DMS153 treated with DMSO at 0.1 percent for 48 hours (cell line): ENCODE data around the gene SLC2A14.
A peak's percentile ranks its signal among the peaks of the same experiment; 100 is the strongest.
"Not testable (repeated sequence)": the region's sequence is repeated elsewhere in the genome, so short reads cannot be mapped to it uniquely, and the experiment has no call there.

Source experiments
- DNase-seq: peaks from one replicate; lab custom pipeline; 2025; ENCODE audit not compliant: unreplicated experiment; lab: John Stamatoyannopoulos, UW

The SLC2A14 gene

DNA sequence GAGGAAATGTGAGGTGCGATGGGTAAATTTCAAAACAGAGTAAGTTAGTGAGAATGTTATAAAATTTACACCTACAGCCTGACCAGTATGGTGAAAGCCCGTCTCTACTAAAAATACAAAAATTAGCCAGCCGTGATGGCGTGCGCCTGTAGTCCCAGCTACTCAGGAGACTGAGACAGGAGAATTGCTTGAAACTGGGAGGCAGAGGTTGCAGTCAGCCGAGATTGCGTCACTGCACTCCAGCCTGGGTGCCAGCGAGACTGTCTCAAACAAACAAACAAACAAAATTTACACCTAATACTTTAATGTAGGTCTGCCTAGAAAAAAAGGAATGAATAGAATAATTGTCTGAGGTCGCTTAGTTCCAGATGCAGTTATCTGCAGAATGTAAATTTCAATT, 37.6 kb downstream of the SLC2A14 start:
- no peak for DNase-seq

DNA sequence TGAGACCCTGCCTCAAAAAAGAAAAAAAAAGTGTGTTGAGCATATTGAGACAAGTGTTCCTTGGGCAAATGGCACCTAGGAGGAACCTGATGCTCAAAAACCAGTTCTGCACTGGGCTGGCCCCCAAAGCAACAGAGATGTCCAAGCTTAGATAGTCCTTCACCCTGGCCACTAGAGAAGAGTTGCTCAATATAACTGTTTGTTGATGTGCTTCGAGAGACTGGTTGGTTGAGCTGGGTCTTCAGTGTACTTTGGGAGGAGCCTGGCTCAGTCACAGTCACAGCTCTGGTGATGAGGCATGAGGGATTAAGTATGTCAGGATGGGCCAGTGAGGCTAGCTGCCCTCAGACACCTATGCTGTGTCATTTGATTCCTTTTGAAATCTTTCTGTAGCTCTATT, 38.0 kb downstream of the SLC2A14 start:
- DNase-seq: no peak

DNA sequence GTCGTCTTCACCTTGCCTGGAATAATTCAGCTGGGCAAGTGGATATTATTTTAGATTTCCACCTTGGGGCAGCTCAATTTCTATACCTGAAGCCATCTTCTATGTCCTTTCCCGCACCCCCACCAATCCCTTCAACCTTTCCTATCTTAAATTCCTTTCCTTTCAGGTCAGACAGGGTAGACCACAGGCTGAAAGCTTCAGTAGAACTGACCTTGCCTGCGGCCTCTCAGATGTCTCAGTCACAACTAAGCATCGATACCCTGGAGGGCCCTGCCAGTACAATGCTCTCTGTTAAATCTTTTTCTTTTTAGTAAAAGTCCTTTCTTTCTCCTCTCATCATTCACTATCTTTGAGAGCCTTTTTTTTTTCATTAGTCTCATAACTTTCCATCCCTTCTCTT, 38.9 kb downstream of the SLC2A14 start:
- DNase-seq: no peak

DNA sequence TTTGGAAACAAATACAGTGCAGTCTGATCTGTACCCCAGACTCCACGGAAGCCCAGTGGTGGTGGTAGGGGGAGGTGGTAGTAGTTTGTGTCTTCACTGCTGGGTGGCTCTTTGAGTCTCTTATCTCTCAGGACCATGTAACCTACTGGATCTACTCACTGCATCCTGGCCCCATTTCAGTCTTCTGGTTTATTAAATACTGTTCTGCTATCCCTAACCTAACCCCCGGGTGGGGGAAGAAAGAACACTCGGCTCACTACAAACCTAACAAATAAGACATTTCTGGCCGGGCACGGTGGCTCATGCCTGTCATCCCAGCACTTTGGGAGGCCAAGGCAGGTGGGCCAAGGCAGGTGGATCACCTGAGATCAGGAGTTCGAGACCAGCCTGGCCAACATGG, 39.5 kb downstream of the SLC2A14 start:
- DNase-seq: not testable (repeated sequence)

DNA sequence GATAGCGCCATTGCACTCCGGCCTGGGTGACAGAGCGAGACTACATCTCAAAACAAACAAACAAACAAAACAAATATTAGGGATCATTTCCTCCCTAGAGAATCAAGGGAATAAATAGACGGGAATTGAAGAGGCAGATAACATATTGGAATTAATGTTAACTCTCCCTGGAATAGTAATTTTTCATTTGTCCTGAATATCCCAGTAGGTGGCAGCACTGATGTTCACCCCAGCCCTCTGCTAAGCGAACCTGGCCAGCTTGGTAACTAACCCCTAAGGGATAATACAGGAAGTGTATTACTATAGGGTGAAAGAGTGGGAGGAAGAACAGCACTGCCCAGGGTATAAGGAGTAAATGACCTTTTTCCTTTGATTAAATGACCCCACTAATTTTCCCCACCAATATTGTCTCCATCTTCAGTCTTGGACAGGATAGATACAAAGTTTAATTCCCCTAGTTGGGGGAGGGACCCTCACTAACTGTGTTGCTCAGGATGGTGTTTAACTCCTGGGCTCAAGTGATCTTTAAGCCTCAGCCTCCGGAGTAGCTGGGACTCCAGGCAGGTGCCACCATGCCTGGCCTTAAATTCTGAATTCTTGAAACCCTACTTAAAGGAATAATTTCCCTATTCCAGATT, 40.5 kb downstream of the SLC2A14 start:
- DNase-seq: peak; percentile 6

DNA sequence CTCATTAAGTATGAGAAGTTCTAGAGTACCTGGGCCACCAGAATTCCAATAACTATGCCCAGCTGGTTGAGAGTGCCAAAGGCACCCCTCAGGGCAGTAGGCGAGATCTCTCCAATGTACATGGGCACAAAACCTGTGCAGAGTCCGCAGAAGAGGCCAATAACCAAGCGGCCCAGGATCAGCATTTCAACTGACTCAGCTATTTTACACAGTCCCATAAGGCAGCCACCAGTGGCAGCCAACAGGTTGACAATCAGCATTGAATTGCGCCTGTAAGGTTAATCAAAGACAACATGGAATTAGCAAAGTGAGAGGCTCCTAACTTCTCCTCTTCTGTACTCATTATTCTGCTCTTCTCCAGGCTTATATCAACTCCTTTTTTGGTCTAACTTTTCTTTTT, 43.0 kb downstream of the SLC2A14 start:
- DNase-seq: not testable (repeated sequence)

DNA sequence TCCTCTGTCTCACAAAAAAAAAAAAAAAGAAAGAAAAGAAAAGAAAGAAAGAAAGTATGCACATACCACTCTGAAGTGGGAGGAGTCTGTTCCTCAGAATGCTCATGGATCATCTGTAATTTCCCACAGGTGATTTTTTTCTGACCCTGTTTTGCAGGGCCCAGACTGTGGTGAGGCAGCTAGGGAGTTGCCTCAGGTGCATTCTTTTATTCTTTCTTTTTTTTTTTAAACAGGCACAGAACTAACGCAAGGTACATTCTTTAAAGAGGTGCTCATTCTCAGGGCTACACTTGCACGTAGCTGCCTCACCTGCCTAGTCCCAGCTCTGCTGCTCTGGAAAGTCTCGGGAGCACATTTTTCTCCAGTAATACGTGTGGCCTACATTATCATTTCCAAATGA, 47.0 kb downstream of the SLC2A14 start:
- not testable (repeated sequence) for DNase-seq

DNA sequence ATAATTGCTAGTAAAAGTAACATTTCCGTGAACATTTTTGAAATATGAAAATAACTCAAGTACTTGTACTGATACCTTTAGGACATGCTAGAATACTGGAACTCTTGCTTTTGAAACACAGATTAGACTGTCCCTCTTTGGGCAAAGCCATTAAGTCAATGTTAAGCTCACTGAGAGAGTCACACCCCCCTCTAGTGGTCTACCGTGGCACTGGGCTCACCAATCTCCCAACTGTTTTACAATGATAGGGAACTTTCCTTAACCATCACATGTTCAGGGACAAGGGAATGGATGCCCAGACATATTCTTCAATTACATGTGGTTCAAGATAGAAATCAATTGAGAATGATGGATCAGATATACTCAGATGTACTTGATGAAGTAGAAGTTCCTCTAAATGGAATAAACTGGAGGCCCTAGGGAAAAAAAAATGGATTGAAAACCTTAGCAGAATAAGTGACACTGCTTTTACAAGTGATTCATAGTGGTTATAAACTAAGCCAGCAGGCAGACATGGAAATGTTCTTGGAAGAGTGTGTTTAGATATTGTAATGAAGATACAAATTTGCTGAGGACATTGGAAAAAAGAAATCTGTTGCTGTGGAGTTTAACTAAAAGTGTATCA, 65.7 kb downstream of the SLC2A14 start:
- DNase-seq: no peak

DNA sequence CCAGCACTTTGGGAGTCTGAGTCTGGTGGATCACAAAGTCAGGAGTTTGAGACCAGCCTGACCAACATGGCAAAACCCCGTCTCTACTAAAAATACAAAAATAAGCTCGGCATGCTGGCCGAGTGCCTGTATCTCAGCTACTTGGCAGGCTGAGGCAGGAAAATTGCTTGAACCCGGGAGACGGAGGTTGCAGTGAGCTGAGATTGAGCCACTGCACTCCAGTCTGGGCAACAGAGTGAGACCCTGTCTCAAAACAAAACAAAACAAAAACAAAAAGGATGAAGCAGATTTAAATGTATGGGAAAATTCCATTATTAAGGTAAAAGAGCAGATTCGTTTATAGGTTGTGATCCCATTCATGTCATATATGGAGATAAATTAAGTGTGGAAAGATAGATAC, 66.4 kb downstream of the SLC2A14 start:
- DNase-seq: not testable (repeated sequence)

DNA sequence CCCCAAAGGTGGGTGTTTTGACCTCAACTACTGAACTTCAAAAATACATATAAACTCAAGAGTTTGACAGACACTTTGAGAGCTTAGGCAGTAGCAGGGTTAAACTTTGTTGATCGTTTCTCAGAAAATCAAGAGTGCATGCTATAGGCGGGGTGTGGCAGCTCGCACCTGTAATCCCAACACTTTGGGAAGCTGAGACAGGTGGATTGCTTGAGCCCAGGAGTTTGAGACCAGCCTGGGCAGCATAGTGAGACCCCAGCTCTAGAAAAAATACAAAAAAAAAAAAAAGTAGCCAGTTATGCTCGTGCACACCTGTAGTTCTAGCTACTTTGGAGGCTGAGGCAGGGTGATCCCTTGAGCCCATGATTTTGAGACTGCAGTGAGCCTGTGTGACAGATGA, 71.3 kb downstream of the SLC2A14 start:
- DNase-seq: no peak

DNA sequence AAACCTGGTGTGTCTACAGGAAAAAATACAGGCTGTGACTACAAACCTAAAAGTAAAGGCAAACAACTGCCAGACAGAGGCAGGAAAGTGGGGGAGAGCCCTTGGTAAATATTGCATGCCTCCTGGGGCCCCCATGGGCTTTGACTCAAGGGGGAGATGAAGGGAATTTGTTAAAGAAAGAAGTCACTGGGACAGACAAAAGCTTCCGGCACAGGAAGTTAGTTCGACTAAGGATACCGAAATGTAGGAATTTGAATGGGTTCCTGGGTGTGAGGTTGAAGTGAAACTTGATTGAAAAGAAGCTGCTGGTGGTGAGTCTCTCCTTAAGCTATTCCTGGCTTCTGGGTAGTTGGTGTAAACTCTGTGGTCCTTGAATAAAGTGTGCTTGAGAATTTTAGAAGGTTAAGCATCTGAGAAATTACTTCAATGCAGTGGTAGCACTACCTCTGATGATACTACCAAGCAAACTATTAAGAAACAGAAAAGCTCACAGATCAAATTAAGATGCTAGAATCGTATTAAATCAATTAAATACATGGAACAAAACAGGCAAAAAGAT, 73.9 kb downstream of the SLC2A14 start:
- DNase-seq: not testable (repeated sequence)

DNA sequence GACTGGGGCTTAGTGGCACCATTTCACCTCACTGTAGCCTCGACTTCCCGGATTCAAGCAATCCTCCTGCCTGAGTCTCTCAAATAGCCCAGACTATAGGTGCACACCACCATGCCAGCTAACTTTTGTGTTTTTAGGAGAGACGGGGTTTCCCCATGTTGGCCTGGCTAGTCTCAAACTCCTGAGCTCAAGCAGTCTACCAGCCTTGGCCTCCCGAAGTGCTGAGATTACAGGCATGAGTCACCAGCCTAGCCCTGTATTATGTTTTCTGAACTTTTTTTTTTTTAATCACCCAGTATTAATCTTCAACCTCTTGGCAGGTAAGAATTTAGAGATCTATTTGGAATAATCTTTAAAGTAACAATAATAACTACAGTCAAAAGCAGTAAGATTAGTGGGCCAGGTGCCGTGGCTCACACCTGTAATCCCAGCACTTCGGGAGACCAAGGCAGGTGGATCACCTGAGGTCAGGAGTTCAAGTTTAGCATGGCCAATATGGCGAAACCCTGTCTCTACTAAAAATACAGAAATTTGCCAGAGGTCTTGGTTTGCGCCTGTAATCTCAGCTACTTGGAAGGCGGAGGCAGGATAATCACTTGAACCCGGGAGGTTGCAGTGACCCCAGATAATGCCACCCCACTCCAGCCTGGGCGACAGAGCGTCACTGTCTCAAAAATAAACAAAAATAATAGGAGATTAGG, 74.9 kb downstream of the SLC2A14 start:
- DNase-seq: no peak

DNA sequence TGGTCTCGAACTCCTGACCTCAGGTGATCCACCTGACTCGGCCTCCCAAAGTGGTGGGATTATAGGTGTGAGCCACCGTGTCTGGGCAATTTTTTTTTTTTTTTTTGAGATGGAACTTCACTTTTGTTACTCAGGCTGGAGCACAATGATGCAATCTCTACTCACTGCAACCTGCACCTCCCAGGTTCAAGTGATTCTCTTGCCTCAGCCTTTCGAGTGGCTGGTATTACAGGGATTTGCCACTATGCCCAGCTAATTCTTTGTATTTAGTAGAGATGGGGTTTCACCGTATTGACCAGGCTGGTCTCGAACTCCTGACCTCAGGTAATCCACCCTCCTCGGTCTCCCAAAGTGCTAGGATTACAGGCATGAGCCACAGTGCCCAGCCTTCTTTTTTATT, 75.4 kb downstream of the SLC2A14 start:
- not testable (repeated sequence) for DNase-seq

DNA sequence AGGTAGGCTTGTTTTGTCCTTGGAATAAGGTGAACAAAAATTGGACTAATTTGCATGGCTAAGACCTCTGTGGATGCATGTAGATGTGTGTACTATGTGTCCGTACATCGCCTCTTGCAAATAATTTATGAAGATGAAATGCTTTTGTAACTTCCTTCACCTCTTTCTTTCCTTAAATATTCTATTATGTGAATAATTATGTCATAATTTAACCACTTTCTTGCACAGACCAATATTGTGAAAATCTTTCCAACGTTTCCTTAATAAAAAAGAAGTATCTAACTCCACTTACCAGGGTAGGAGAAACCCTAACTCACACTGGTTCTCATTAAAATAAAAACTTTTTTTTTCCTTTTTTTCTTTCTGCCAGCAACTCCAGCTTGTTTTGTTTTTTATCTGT, 79.5 kb downstream of the SLC2A14 start:
- no peak for DNase-seq

DNA sequence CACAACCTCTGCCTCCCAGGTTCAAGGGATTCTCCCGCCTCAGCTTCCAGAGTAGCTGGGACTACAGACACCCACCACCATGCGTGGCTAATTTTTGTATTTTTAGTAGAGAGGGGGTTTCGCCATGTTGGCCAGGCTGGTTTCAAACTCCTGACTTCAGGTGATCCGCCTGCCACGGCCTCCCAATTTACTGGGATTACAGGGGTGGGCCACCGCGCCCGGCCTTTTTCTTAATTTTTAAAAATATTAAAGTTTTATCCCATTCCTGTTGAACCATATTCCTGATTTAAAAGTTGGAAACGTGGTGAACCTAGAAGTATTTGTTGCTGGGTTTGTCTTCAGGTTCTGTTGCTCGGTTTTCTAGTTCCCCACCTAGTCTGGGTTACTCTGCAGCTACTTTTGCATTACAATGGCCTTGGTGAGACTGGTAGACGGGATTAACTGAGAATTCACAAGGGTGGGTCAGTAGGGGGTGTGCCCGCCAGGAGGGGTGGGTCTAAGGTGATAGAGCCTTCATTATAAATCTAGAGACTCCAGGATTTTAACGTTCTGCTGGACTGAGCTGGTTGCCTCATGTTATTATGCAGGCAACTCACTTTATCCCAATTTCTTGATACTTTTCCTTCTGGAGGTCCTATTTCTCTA, 83.7 kb downstream of the SLC2A14 start, which contains the start of gene NANOG:
Gene NANOG (plus strand): TSS at position 519 of the 645 bp plus-strand sequence. CDS start 213 bp downstream, outside the sequence.
- not testable (repeated sequence) for DNase-seq

DNA sequence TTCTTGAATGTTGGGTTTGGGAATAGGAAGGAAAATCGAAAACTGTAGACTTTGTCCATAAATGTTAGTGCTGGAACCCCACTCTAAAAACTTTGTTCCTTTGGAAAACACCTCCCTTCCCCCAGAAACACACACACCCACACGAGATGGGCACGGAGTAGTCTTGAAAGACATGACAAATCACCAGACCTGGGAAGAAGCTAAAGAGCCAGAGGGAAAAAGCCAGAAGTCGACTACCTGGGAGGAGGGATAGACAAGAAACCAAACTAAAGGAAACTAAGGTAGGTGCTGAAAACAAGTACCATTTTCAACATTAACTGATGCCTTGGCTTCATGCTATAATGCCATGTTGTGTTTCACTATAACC, 84.4 kb downstream of the SLC2A14 start:
- no peak for DNase-seq

DNA sequence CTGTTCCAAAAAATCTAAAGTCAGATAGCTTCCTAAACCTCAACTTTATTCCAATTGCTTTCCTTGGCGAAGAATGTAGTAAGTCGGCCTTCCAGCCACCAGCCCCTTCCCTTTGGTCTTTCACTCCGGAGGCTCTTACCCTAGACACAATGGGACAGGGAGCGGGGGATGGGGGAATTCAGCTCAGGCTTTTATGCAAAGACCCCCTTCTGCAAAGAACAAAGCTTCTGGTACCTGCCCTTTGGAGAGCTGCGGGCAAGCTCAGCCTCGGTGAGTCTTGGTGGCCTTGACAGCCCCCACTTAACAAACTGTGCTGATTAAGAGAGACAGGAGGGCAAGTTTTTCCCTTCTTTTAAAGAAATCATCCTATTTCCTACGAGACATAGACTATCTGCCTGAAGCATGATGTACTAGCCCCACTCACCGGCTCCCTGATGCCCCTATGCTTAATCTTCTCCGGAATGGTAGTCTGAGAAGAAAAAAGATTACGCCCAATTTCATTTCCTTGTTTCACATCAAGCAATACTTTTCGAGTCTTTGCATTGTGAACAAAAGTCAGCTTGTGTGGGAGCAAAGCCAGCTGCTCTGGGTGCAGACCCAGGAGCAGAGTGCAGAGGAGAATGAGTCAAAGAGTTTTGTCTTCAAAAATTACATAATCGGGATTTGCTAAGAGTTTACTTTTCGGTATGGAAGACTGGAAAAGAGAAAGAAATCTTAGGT, 85.0 kb downstream of the SLC2A14 start:
- no peak for DNase-seq

DNA sequence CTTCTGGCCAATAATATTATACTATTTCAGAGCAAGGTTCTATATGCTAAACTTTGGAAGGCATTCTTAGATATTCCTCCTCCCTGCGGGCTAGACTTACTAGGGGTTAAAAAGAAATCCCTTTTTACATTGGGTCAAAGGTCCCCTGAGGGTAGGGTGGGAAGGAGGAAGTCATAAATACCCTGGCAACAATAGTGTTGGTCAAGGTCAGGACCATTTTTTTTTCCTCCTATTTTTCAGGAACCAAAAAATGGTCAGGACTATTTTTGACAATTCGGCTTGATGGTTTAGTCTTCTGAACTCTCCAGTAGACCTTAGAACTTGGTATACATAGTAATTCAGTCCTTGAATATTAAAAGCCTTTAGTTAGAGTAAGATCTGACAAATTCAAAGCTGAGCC, 88.0 kb downstream of the SLC2A14 start:
- DNase-seq: no peak

DNA sequence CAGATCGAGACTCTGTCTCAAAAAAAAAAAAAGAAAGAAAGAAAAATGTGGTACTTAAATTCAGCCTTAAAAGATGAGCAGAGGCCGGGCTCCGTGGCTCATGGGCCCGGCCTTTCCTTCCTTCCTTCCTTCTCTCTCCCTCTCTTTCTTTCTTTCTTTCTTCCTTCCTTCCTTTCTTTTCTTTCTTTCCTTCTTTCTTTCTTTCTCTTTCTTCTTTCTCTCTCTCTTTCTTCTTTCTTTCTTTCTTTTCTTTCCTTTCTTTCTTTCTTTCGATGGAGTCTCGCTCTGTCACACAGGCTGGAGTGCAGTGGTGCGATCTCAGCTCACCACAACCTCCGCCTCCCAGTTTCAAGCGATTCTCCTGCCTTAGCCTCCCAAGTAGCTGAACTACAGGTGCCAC, 89.3 kb downstream of the SLC2A14 start:
- not testable (repeated sequence) for DNase-seq

DNA sequence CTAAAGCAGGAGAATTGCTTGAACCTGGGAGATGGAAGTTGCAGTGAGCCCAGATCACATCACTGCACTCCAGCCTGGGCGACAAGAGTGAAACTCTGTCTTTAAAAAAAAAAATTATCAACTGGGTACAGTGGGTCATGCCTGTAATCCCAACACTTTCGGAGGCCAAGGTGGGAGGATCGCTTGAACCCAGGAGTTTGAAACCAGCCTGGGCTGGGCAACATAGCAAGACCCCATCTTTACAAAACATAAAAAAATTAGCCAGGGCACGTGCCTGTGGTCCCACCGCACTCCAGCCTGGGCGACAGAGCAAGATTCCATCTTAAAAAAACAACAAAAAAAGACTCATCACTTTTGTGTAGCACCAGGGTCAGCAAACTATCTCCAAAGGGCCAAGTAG, 90.7 kb downstream of the SLC2A14 start:
- DNase-seq: no peak

DNA sequence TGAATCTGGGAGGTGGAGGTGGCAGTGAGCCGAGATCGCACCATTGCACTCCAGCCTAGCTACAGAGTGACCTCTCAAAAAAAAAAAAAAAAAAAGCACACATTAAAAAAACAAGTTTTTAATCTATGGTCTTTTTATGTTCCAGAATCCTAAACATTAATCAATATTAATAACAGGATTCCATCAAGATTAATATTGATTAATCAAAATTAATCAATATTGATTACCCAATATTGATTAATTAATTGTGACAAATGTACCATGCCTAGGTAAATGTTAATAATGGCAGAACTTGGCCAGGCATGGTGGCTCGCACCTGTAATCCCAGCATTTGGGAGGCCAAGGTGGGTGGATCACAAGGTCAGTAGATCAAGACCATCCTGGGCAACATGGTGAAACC, 91.4 kb downstream of the SLC2A14 start:
- DNase-seq: no peak
